NCI-H460 (cell line): ENCODE data around the gene MICA. TPM values are rescaled to one million over a fixed set of nuclear protein-coding genes. Genes with fewer than 3 reads are reported as not detected.
"Not testable (repeated sequence)": the region's sequence is repeated elsewhere in the genome, so short reads cannot be mapped to it uniquely, and the experiment has no call there.

ENCODE experiments used
- DNase-seq: peaks from one replicate; pipeline ENCODE4 v3.0.0-alpha.2; 2016; ENCODE audit warnings: low read depth; ENCODE audit errors: extremely low read depth
- total RNA-seq: library from RNA; depleted of rRNA; stranded (reverse); fragments of >200 nt; shearing (Covaris generic); gene quantifications from 2 replicates; pipeline ENCODE4 v1.2.3, GENCODE V29; 2014

The MICA gene
- total RNA-seq, 1 experiment from 2014 or later = 15.2 TPM

DNA sequence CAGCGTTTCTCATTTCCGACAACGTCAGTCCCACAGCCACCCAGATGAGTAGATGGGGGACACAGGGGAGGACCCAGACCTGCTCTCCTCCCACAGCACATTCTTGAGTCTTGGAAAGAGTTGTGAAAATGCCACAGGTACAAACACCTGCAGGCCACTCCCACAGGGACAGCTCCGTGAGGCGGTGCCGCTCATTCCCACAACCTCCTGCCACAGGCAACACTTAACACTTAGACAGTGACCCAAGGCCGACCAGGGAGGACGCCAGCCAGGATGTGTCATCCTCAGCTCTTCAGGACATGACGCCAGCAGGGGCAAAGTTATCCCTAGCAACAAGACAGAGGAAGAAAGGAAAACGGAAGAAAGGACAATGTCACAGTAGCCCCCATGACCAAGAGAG lies 23.5 kb upstream of the MICA start:
- DNase-seq = no peak

DNA sequence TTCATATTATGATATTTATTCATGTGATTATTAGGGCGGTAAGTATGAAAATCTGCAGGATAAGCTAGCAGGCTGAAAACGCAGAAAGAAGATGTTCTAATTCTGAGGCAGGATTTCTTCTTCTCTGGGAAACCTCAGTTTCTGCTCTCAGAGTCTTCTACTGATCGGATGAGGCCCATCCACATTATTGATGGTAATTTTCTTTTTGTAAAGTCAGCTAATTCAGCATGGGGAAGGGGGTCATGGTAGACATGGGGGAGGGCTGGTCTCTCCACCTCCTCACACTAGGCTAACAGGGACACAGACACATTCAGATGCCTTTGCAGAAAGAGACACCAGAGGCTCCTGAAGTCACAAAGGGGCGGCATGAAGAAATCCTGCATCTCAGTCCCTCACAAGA lies 21.7 kb upstream of the MICA start:
- no peak for DNase-seq

DNA sequence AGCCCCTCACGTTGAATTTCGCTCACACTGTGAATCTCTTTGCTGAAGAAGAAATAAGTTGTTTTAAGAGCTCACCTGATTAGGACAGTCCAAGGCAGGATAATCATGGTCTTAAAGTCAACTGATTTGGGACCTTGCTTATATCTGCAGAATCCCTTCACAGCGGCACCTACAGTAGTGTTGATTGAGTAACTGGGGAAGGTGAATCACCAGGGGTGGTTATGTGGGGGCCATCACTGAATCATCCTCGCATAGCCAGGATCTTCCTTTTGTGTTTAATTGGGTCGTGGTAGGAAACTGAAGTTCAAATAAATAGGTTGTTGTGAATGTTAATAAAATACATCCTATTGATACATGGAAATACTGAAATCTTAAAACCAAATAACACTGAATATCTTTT lies 20.2 kb upstream of the MICA start:
- DNase-seq = no peak

DNA sequence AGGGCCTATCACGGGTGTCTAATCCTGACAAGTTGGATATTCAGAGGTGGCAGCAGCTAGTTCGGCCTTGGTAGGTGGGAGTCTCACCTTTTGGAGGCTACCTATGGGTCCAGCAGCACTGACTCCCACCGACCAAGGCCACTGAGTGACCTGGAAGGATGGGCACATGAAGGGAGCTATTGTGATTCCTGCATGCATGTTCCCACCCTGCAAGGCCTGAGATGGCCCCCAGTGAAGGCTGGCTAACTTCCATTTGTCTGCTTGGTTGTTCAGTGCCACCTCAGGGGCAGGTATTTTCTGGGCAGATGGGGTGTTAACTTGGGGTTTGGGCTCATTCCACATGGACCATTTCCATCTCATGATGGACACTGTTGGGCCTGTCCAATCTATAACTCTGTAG lies 18.4 kb upstream of the MICA start:
- no peak for DNase-seq

DNA sequence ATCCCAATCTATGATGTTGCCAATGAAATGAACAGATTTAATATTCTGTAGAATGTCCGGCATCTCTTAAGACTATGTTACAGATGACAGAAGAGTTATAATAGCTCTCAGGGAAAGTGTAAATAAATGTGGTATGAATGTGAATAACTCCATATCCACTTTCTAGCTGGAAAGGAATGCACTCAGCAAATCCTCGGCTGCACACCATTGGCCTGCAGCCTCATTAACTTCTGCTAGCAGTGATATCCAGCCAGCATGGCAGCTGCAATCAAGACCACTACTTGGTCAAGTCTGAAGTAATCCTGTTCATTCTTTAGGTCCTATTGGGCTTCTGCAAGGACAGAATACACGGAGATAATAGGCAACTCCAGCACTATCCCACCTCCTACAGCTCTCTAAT lies 17.3 kb upstream of the MICA start:
- no peak for DNase-seq

DNA sequence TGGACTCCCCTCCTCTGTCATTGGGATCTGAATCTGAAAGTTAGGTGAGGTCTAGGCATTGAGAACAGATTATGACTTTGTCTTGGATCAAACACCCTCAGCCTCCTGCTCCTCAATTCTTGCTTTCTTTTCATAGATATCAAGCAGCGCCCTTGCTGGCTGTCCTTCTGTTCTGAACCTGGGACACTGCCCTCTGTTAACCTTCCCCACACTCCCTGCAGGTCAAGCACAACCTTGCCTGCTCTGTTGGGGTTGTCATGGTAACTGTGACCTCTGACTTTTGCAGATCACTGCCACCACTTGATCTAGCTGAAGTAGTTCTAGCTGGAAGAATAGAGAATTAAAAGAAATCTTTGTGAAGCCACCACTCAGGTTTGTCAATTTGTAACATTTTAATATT lies 16.4 kb upstream of the MICA start:
- DNase-seq = no peak

DNA sequence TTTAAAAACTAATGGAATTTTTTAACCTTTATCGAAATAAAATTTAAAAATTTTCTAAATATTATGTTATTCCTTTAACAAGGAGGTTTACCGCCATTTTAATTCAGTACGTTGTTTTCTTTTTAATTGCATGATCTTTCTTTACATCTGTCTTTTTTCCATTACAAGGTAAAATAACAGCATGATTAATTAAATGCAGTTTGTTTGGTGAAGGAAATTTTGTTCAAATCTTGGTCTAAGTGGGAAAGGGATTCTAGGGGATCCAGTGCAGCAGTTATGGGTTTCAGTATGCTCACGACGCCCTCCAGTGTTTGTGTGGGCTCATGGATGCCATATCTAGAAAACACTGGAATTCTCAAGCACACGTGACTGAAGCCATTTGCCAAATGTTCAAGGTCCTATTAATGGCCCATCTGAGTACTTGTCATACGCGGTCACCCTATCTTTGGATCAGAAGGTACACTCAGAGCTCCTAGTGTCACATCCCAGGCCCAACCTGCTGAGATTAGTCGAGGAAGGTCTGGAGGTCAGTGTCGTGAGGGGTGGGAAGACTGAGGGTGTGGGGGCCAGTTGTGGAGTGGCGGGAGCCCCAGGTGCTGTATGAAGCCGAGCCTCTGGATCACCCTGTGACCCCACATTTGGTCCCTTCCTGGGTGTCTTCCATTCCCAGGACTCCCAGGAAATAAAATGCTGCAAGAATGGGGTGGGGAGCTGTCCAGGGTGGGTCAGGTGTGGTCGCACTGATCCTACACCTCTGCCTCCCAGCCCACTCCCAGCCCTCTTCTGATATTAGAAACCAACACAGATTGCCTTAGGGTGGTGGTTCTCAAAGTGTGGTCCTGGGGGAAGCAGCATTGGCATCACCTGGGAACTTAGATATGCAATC lies 14.2 kb upstream of the MICA start:
- DNase-seq = not testable (repeated sequence)

DNA sequence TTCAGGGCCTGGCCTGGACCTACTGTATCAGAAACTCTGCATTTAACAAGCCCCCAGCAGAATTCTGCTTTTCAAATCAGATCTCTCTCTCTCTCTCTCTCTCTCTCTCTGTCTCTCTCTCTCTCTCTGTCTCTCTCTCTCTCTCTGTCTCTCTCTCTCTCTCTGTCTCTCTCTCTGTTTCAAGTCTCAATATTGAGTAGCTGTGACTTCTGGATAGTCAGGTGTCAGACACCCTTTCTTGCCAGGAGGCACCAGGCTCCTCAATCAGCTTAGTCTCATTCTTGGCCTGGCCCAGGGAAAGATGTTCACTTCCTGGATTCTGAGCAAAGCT lies 13.6 kb upstream of the MICA start:
- DNase-seq = not testable (repeated sequence)

DNA sequence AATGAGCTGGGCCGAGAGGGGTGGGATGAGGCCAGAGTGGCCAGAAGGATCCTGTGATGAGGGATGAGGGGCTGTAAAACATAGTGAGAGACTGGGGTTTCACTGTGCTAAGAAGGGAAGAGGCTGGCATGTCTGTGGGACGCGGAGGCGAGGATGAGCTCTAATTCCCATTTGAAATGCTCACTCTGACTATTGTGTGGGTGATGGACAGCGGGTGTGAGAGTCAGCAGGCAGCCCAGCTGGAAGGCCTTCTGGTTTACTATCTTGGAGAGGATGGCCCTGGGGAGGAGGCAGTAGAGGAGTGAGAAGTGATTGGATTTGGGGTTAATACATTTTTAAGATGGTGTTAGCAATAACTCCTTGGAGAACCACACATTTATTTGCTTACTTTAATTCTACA lies 9.5 kb upstream of the MICA start:
- DNase-seq = no peak

DNA sequence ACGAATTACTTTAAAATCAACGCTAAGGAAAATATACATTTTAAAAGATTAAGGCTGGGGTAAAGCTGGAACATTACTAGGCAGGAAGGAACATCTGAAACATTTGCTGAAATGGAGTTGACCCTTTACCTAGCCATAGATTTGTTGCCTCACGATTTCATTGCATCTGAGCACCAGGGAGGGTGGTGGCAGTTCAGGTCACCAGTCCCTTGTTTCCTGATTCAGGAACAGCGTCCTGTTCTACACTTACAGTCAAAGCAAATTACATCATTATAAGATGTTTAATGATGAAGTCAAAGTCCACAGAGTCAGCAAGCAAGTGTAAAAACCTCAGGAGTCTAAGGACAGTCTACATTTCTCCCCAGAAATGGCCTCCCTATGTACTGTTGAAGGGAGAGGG lies 9.0 kb upstream of the MICA start:
- no peak for DNase-seq

DNA sequence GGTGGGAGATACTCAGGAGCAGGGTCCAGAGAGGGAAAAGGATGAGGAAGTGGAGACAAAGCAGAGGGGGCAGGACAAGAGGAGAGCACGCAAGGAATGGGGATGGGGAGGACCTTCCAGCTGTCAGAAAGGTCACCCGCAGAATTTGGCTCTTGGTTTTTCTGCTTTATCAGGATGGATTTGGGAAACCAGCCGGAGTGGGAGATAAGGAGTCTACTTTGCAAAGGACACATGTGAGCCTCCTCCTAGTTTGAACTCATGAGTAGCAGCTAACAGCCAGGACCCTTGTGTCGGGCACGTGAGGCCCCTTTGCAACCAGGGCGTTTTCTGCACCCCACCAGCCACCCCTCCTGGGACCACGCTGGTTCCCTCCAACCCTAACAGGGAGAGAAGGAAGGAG lies 7.6 kb upstream of the MICA start:
- no peak for DNase-seq

DNA sequence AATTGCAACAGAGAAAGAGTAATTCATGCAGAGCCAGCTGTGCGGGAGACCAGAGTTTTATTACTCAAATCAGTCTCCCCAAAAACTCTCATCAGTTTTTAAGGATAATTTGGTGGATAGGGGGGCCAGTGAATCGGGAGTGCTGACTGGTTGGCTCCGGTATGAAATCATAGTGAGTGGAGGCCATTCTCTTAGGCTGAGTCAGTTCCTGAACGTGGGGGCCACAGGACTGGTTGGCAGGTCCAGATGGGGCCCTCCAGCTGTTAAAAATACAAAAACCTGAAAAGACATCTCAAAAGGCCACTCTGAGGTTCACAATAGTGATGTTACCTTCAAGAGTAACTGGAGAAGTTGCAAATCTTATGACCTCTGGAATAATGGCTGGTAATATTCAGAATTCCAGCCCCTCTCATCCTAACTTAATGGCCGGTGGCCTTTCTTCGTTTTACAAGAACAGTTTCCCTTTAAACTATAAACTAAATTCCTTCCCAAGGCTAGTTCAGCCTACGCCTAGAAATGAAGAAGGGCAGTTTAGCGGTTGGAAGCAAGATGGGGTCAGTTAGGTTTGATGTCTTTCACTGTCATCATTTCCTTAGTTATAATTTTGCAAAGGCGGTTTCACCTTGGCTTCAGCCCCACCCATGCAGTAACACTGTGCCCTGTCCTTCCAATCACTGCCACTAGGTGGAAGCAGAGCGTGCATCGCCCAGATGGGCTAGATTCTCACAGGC lies 6.8 kb upstream of the MICA start:
- peak; percentile 65 for DNase-seq

DNA sequence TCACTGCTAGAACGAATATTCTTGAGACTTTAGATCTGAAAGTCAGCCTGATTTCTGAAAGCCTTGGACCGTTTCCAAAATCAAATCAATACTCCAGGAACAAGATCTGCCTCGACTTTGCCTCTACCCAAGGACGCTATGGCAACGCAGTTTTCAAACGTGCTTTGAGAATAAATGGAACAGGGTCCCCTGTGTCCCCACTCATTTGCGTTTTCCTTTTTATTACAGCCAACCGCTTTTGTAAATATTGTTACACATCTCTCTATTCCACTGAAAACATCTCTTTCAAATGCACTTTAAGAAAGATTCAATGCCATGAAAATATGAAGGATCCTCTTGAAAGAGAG lies 6.3 kb upstream of the MICA start:
- not testable (repeated sequence) for DNase-seq

DNA sequence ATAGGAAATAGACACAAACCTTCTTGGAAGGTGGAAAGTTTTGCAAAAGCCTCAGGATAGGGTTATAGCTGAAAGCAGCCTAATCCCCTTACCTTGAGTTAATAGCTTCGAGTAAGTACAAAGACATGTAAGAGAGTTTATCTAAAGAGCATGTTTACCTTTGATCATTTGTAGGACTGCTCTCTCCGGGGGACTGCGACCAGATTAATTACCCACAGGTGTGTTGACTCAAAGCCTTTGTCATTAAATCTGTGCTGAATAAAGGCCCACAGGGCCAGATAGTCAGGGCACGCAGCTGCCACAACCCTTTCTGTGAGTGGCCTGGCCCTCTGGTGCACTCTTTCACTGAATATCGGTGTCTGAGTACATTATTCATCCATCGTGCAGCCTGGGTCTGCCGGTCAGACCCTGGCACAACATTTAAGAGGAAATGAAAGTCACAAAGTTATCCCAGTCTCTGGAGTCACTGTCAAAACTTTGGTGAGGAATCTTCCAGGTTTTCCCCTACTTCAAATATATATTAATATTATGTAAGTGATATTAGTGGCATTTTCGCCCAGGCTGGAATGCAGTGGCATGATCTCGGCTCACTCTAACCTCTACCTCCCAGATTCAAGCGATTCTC lies 5.4 kb upstream of the MICA start:
- no peak for DNase-seq

DNA sequence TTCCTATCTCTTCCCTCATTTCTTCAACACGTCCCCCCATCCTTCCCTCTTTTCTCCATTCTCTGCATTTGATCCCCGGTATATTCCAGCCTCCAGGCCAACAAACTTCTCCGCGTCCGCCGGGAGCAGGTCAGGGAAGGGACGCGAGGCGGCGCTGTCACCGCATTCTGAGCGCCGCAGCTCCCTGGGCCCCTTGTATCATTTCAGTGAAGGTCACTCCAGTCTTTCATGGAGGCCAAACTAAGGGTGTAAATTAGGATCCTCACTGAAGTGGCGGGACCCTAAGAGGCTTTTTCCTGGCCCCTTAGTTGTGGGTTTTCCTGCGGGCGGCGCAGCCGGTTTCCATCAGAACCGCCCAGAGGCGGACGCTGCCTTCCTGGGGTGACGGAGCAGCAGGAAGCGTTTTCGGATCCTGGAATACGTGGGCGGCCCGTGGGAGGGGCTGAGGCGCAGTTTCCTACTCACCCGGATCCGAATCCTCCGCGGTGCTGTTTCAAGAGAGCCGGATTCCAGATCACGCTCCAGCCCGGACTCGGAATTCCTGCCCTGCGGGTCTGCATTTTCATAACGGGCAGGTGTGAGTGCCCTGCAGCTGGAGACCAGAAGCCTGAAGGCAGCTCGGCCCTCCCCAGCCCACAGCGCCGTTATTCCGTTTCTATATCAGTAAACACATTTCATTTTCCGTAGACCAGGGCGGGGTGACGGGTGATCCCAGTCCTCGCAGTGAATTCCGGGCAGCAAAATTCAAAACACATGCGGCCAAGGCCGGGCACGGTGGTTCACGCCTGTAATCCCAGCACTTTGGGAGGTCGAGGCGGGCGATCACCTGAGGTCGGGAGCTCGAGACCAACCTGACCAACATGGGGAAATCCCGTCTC lies 3.6 kb upstream of the MICA start:
- DNase-seq = peak; percentile 78

DNA sequence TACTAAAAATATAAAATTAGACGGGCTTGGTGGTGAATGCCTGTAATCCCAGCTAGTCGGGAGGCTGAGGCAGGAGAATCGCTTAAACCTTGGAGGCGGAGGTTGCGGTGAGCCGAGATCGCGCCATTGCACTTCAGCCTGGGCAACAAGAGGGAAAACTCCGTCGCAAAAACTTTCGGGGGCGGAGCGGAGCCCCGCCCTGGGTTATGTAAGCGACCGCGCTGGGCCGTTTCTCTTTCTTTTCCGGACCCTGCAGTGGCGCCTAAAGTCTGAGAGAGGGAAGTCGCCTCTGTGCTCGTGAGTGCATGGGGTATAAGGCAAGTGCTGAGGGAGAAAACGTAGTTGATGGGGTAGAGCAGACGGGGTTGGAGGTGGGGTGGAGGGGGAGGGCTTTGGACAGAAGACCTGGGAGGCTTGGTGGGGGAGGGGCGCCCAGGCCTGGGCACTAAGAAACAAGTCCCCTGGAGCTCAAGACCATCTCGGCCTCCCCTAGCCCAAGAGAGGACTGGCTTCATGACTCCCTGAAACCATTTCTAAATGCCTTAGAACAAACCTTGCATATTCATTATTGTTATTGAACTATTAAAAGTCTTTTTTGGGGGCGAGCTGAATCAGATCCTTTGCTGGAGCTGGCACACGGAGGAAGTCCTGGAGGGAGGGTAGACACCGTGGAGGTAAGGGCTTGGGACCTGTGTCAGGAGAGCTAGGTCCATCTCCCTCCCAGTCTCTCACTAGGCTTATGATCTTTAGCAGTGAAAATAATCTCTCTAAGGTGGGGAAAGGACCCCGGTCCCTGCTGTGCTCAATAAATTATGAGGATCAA lies 2.7 kb upstream of the MICA start:
- peak; percentile 38 for DNase-seq

DNA sequence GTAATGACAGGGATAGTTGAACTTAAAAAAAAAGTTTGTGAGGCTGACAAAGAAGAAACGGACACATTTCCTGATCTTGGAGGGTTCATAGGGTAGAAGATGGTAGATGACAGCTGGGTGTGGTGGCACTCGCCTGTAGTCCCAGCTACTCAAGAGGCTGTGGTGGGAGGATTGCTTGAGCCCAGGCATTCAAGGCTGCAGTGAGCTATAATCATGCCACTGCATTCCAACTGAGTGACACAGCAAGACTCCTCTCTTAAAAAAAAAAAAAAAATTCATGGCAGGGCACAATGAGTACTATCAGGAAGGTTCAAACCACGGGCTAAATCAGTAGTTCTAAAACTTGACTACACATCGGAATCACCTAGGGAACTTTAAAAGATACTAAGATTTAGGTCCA lies 2.0 kb upstream of the MICA start:
- DNase-seq = peak; percentile 30

DNA sequence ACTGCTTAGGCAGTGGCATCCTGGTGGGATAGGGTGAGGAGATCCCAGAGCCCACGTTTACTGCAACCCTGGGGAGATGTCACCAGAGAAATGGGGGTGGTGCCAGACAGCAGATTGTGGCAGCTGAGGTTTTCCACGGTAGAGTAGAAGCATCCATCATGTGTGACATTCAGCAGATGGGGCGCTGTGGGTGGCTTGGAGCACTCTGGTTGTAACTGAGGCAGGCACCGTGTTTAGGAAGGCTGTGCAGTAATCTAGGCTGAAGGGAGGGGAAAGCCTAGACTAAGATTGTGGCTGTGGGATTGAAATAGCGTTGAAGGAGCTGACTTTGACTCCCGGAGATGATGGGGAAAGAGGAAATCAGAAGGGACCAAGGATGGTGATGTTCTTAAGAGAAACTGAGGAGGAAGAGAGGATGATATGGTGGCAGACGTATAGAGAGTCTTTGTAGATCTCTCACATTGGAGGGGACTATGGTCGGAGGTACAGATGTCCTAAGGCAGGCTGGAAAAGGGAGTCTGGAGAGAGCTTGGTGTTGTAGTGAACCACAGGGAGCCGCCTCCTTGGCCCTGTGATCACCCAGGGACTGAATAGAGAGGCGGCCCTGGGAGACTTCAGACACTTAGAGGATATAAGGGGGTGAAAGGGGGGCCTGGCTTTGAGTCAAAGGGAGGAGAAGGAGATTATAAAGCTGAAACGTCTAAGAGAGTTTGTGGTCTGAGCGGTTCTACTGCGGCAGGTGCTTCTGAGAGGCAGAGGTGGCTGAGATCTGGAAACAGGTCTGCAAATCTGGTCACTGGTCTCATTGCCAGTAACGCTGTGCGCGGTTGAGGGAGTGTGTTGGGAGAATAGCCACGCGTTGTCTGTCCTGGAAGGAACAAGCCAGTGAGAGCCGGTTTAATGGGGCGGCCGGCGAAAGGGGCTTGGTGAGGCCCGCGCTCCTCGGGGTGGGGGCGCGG lies 792 bp upstream of the MICA start:
- no peak for DNase-seq

DNA sequence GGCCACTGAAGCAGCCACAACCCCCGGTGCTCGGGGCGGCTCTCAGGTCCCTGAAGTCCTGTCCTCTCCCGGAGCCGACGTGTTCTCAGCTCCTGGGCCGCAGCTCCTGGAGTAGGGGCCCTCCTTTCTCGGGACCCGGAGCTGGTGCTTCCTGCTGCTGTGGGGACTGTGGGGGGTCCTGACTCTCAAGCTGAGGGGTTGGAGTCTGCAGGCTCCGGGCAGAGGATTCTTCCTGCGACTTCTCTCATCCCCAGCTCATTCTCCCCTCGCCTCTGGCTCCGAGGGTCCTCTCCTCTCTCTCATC lies 618 bp downstream of the MICA start:
- DNase-seq = not testable (repeated sequence)
